GM12892 (cell line): ENCODE measurements around the gene RARRES2.

Source experiments
- POLR2A ChIP-seq: IDR thresholded peaks from 2 replicates; pipeline ENCODE4 v1.6.1; 2011; ENCODE audit warnings: low read depth, low read length, control low read depth
- POLR2AphosphoS5 ChIP-seq: IDR thresholded peaks from 2 replicates; pipeline ENCODE4 v1.6.1; 2011; ENCODE audit warnings: low read depth, low read length, control low read depth
- TAF1 ChIP-seq: IDR thresholded peaks from 2 replicates; pipeline ENCODE4 v1.6.1; 2011; ENCODE audit warnings: low read depth, mild to moderate bottlenecking, control low read depth, low read length, borderline replicate concordance

DNA sequence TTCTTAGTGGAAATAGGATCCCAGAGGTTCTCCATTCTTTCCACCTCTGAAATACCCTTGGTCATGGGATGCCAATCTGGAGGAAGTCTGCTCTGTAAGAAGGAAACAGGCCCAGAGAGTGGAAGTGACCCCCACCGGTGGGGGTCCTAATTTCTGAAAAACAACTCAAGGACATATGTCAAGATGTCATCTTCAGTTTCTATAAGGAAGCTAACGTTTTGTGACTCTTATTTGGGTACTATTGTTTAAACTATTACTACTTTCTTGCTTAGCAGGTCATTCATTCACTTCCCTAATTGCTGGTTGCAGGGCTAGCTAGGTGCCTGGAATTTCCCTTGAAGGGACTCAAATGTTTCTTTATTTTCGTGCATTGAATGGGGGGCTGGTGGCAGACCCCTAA lies 35.8 kb upstream of the RARRES2 start:
- no peak for TF ChIP-seq POLR2A
- no peak for TF ChIP-seq TAF1
- TF ChIP-seq POLR2AphosphoS5 = no peak
